Stimulated activated CD4-positive, alpha-beta T cell treated with anti-CD3 and anti-CD28 coated beads, Interleukin-4, amount 100 ng/mL, for 24 hours (primary cell): Measurements from ENCODE around the gene MCCC2.
A peak's percentile ranks its signal among the peaks of the same experiment; 100 is the strongest.
"Not testable (repeated sequence)": the region's sequence is repeated elsewhere in the genome, so short reads cannot be mapped to it uniquely, and the experiment has no call there.

ENCODE experiments used
- DNase-seq: peaks from one replicate; pipeline ENCODE4 v3.0.0-alpha.2; 2020

Gene MCCC2

DNA sequence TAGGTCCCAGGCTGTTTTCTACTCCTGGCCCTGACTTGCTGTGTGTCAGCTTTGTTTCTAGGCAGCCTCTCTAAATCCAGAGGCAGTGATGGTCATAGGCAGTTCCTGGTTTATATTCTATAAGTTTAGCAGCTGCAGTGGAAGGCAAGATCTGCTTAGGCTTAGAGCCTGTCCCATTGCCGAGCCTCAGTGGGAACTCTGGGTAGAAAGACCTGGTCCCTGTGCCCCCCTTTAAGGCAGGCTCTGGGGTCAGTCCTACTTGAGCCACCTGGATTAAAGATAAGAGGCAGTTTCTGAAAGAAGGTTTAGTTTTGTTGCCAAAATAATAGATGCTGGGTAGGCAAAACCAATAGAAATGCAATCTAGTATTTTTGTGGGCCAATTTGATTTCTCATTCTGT, 13.6 kb downstream of the MCCC2 start:
- DNase-seq: no peak

- DNase-seq: peak; percentile 78
Observed at GRCh38 chr5:71601222-71602026, 14.3 kb downstream of the MCCC2 start.

GRCh38 chr5:71609916-71610315, 22.8 kb downstream of the MCCC2 start:
- DNase-seq: not testable (repeated sequence)

- no peak for DNase-seq
Observed at GRCh38 chr5:71615809-71616208, 28.7 kb downstream of the MCCC2 start.

- DNase-seq: no peak
Observed at GRCh38 chr5:71620630-71621029, 33.5 kb downstream of the MCCC2 start.

DNA sequence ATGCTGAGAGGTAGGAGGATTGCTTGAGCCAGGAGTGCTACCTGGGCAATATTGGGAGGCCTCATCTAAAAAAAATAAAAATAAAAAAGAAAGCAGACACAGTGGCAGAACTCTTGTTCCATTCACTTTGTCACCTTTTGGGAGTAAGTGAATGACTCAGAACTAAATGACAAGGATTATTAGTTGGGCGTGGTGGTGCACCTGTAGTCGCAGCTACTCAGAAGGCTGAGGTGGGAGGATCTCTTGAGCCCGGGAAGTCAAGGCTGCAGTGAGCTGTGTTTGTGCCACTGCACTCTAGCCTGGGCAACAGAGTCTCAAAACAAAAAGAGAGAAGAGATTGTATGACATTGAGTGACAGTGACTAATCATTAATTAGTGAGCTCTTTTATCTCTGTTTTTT, 34.1 kb downstream of the MCCC2 start:
- DNase-seq: no peak

GRCh38 chr5:71621741-71622140, 34.6 kb downstream of the MCCC2 start:
- no peak for DNase-seq

DNA sequence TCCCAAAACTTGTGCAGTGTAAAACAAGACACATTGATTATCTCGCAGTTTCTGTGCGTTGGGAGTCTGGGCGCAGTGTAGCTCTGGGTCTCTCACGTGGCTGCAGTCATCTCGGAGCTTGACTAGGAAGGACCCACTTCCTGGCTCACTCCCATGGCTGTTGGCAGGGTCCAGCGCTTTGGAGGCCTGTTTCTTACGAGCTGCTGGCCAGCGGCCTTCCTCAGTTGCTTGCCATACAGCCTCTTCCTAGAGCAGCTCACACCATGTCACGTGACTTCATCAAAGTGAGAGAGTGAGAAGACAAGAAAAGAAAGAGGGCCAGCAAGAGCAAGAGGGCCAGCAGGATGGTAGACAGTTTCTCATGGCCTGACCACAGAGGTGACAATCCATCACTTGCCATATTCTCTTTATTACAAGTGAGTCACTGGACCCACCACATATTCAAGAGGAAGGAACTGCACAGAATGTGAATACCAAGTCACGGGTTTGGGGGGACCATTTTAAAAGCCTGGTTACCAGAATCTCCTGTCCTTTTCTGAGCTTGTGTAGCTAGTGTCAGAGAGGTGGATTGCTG, 36.2 kb downstream of the MCCC2 start:
- DNase-seq: no peak

- DNase-seq: no peak
Observed at GRCh38 chr5:71629950-71630349, 42.8 kb downstream of the MCCC2 start.

GRCh38 chr5:71631070-71631469, 43.9 kb downstream of the MCCC2 start:
- no peak for DNase-seq

DNA sequence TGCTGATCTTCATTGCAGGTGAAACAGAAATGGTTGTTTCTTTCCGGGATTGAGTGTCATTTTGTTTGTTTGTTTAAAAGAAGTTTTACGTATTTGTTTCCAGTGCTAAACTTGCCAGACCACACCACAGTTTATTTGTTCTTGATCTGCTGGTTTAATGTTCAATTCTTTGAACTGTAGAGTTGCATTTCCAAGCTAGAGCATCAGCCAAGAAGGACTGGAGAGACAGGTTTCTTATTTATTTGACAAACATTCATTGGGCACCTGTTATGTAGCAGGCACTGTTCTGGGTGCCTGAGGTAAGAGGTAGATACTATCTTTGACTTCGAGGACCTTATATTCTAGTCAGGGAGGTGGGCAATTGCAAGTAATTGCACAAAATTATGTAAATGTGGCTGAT, 45.0 kb downstream of the MCCC2 start:
- DNase-seq: no peak

DNA sequence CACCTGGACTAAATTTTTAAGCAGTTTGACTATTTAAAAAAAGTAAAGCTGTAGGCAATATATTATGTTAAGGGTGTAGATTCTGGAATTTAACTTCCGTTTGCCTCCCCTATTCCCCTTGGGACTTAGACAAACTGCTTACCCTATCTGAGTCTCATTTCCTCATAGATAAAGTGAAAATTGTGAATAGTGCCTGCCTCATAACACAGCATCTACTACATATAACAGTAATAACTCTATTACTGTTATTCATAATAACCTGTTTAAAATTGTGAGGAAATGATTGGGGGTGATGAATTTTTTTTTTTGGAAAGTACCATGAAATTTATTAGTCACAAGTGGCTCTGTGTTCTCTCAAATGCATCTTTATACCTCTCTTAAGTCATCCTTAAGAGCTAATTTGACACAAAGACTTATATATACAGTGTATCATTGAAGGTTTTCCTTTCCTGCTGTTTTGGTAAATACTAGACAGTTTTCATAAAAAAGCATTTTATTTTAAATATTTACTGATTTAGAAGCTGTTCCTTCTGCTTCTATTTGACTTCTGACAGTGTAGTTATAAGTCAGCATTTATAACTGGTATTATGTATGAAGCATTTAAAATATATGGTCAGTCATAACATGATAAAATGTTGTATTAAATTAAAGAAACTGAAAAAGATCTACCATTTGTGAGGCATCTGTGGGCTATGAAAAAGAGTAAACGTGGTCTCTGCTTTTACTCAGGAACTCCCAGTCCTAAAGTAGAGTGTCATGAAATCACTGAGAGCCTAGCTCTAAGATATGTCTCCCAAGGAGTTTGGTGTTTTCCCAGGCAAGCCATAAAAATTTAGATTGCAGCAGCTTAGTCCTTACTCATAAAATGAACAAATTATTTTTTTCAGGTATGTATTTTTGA, 46.4 kb downstream of the MCCC2 start:
- DNase-seq: no peak

- no peak for DNase-seq
Observed at GRCh38 chr5:71637133-71637532, 50.0 kb downstream of the MCCC2 start.

DNA sequence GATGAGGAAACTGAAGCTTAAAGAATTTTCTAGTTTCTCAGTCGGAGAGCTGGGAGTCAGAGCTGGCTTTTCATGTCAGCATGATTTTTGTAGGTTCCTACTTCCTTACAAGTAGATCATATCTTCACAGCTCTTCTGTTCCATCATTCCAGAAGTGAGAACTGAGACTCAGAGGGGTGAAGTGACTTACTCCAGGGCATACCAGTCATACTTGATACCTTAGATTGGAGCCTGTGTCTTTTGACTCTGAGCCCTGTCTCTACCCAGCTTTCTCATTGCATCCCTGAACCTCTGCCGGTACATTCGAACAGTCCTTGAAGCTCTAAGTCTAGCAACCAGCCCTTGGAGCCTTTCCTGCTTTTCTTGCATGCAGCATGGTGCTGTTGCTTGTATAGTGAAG, 53.3 kb downstream of the MCCC2 start:
- DNase-seq: no peak

DNA sequence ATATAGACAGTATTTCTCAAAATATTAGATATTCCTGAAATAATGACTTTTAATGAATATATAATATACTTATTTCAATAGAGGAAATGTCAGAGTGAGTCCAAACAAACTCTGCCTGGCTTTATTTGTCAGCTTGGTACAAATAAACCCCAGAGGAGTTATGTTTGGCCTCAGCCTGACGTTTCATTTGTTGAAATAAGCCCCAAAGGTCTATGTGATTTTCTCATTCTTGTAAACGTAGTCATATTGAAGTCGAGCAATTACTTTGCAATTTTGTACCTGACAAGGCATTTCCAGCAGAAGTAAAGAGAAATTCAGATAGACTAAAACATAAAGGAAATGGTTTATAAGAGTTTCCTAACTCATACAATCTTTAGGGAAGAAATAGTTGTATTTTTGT, 57.9 kb downstream of the MCCC2 start:
- no peak for DNase-seq

GRCh38 chr5:71650940-71651339, 63.8 kb downstream of the MCCC2 start:
- DNase-seq: not testable (repeated sequence)

DNA sequence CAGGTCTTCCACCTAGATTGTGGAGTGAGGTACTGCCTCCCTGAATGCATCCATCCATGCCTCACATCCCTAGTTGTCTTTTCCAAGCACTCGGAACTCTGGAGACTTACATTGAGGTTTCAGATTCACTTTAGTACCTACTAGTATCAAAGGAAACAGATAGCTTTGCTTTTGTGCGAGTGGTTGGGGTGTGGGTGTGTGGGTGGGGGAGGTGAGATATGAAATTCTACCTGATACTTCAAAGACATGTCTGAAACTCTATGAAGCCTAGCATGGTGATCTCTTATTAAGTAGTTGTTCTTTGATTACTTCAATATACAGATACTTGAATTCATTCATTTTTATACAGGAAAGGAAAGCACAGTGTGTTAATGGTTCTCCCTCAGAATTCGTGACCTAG, 64.4 kb downstream of the MCCC2 start:
- peak; percentile 40 for DNase-seq

DNA sequence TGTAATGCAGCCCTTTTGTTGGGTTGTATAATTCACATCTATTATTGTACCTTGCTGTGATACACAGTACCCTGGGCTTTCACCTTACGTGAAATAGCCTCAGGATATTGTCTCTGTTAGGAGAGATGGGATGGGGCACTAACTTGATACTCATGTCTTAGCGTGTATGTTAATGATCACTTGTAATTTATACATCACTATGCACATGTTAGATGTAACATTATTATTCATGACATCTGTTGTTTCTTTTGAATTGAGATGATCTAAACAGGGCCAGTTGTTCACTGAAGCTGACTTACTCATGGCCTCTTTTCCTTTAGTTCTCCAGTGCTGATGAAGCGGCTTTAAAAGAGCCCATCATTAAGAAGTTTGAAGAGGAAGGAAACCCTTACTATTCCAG, 65.2 kb downstream of the MCCC2 start:
- DNase-seq: no peak

DNA sequence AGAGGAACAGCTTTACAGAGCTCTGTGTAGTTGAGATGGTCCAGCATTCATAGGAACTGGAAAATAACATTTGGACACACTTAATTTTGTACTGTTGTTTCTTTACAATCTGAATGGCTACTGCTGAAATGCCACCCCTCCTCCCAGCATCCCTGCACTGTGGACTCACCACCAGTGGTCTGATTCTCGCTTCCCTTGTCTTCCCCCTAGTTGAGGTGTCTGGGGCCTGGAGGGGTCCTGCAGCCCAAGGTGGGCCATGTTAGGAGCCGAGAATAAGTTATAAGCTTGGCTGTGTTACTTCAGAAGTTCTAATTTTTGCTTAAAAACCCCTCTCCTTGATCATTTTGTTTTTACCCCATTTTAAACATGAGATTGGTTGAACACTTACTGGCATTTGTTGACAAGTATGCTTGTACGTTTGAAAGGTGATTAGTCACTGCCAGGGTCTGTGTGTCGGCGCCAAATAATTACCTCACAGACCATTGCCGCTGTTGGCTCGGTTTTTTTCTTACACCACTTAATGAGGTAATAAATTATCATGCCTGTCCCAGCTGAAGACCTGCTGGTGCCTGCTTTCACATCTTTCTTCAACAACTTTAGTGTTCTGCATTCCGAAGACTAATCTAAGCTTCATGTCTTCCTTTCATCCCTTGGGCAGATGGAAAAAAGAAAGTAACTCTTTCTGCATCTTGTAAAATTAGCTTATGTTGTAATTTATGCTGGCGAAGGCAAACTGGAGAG, 65.8 kb downstream of the MCCC2 start:
- no peak for DNase-seq

DNA sequence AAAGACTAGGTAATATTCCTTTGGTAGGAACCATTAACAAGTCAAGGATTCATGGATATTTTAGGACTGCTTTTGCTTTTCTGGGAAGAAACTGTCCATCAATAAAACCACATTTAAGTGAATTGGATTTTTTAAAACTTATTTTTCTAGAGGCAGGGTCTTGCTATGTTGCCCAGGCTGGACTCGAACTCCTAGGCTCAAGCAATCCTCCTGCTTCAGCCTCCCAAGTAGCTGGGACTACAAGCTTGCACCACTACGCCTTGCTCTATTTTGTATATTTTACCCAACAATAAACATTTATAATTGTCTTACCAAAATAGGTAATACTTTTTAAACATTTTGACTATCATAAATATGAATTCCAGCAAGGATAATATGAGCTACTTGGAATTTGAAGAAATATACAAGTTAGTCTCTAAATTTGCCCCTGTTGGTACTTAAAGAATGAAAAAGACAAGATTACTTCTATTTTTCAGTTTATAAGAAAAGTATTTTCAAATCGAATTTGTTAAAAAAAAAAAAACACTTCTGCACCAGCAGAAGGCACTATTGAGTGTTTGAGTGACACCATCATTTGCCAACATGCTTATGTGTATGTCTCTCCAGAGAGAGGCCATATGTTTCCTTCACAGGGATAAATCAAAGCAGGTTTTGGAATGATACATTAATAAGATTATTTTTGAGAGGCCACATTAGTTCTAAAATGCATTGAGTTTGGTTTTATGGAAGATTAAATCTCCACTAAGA, 71.9 kb downstream of the MCCC2 start:
- DNase-seq: no peak

DNA sequence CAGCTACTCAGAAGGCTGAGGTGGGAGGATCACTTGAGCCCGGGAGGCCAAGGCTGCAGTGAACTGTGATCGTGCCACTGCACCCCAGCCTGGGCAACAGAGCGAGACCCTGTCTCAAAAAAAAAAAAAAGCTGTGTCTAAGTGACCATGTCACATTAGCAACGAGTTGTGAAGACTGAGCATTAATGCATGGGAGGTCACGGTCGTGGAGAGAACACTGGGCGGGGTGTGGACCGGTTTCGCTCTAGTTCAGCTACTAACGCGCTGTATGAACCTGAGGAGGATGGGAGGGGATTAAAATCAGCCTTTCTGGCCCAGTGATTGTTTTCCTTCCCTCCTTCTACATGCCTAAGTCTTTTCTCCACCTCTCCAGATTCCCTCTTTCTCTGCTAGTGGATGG, 75.2 kb downstream of the MCCC2 start:
- no peak for DNase-seq
